A673 (cell line): Measurements from ENCODE around the gene C9orf78.

Experiments
- EZH2 ChIP-seq: fragments of 200-600 bp; sonication (generic); IDR thresholded peaks from 2 replicates; pipeline ENCODE4 v1.6.1; 2017; ENCODE audit warnings: borderline replicate concordance, low read depth, mild to moderate bottlenecking, mixed read lengths, antibody characterized with exemption, low read length; ENCODE audit not compliant: poor library complexity, severe bottlenecking
- TF ChIP-seq, protein P1 (sequence below): fragments of 300-800, 200-600 bp; sonication (generic); conservative IDR thresholded peaks from 2 replicates; pipeline ENCODE4 v1.5.1; 2017; ENCODE audit warnings: low read depth, mild to moderate bottlenecking, antibody characterized with exemption, low read length, moderate library complexity, mixed read lengths

DNA sequence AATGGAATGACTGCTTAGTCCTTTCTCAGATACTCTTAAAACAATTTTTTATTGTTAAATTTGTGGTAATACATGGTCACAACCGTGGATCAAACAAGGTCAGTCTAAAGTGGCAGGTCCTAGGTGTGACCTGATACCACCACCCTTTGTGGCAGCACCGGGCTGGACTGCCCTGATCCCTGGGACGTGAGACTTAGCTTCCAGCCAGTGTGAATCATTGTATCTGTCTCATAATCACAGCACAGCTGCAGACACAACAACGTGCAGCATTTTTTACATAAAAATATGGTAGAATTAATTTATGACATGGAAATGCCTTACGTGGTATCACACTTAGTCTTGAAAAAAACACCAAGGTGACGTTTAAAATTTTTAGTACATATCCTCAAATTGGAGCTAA lies 24.3 kb downstream of the C9orf78 start:
- no peak for TF ChIP-seq EZH2
- TF ChIP-seq, protein P1, sequence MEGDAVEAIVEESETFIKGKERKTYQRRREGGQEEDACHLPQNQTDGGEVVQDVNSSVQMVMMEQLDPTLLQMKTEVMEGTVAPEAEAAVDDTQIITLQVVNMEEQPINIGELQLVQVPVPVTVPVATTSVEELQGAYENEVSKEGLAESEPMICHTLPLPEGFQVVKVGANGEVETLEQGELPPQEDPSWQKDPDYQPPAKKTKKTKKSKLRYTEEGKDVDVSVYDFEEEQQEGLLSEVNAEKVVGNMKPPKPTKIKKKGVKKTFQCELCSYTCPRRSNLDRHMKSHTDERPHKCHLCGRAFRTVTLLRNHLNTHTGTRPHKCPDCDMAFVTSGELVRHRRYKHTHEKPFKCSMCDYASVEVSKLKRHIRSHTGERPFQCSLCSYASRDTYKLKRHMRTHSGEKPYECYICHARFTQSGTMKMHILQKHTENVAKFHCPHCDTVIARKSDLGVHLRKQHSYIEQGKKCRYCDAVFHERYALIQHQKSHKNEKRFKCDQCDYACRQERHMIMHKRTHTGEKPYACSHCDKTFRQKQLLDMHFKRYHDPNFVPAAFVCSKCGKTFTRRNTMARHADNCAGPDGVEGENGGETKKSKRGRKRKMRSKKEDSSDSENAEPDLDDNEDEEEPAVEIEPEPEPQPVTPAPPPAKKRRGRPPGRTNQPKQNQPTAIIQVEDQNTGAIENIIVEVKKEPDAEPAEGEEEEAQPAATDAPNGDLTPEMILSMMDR, result no peak
